Endothelial cell of umbilical vein (primary cell): Measurements from ENCODE around the gene IQGAP2. TPM values are rescaled to one million over a fixed set of nuclear protein-coding genes. Genes with fewer than 3 reads are reported as not detected.

ENCODE experiments used
- BruUV-seq: library from RNA; stranded (reverse); fragments of 400-500 nt; replicated peaks from 2 replicates; lab custom pipeline; 2021; lab: Mats Ljungman, UMichigan
- CTCF ChIA-PET: fragments of 300-600, 350-600 bp; sonication (Branson Sonifier 250); formaldehyde crosslinking; loops from one replicate; lab custom pipeline; 2021; ENCODE audit warnings: antibody characterized with exemption, inconsistent platforms; lab: Charles Lee
- POLR2A ChIA-PET: fragments of 300-600, 350-600 bp; sonication (Branson Sonifier 250); formaldehyde crosslinking; loops from one replicate; lab custom pipeline; 2021; ENCODE audit warnings: antibody characterized with exemption, inconsistent platforms; lab: Charles Lee
- DNase-seq: peaks from one replicate; pipeline ENCODE4 v3.0.0-alpha.2; 2011; ENCODE audit warnings: low read depth, low spot score
- FAIRE-seq: peaks from 2 replicates; lab custom pipeline; 2011; peaks lifted over from hg19 to GRCh38; lab: Jason Lieb, UNC
- H2AFZ ChIP-seq: 2 replicates; pipeline ENCODE4 v1.6.0; 2012; ENCODE audit warnings: low read depth, low read length, control low read depth, inconsistent platforms
- H3K27ac ChIP-seq: 2 replicates; pipeline ENCODE4 v1.5.1; 2011; ENCODE audit warnings: low read depth, mild to moderate bottlenecking, control low read depth, low read length, moderate library complexity; ENCODE audit not compliant: insufficient read depth
- H3K27me3 ChIP-seq, 2 experiments: 2 replicates each; pipeline versions ENCODE4 v1.6.0 to v1.6.1; 2011; ENCODE audit warnings: low read length in 2 of 2, mixed read lengths in 1 of 2; ENCODE audit not compliant: control insufficient read depth in 2 of 2, insufficient read depth in 2 of 2
- H3K36me3 ChIP-seq, 2 experiments: 2 replicates in 1 of 2; 3 replicates in 1 of 2; pipeline ENCODE4 v1.5.1; 2011; ENCODE audit warnings: low read length in 2 of 2, mild to moderate bottlenecking in 1 of 2, moderate library complexity in 1 of 2; ENCODE audit not compliant: control insufficient read depth in 2 of 2, insufficient read depth in 2 of 2; ENCODE audit errors: extremely low read depth in 1 of 2
- H3K4me1 ChIP-seq: 3 replicates; pipeline ENCODE4 v1.5.1; 2011; ENCODE audit warnings: mild to moderate bottlenecking, low read length; ENCODE audit not compliant: control insufficient read depth, insufficient read depth; ENCODE audit errors: extremely low read depth
- H3K4me2 ChIP-seq: 2 replicates; pipeline ENCODE4 v1.6.1; 2011; ENCODE audit warnings: low read length, control low read depth, mixed read lengths; ENCODE audit not compliant: insufficient read depth
- H3K4me3 ChIP-seq, 3 experiments: fragments of 200-600 bp in 1 of 3; sonication (generic), shearing (Covaris generic) in 1 of 3; replicated peaks in 1 of 3; 2 replicates each; pipeline ENCODE4 v1.5.1; 2011 to 2016; ENCODE audit warnings: control low read depth in 3 of 3, low read length in 3 of 3, mild to moderate bottlenecking in 2 of 3, inconsistent platforms in 1 of 3, low read depth in 1 of 3, moderate library complexity in 1 of 3; ENCODE audit not compliant: insufficient read depth in 1 of 3
- H3K79me2 ChIP-seq: 2 replicates; pipeline ENCODE4 v1.6.0; 2012; ENCODE audit warnings: low read length, inconsistent platforms; ENCODE audit not compliant: control insufficient read depth, insufficient read depth
- H3K9ac ChIP-seq: replicated peaks from 2 replicates; pipeline ENCODE3; 2011; ENCODE audit warnings: low read length, control low read depth; ENCODE audit not compliant: insufficient read depth; ENCODE audit errors: extremely low read depth
- H3K9me1 ChIP-seq: replicated peaks from 3 replicates; pipeline ENCODE4 v1.6.0; 2011; ENCODE audit warnings: mild to moderate bottlenecking, low read length; ENCODE audit not compliant: control insufficient read depth, insufficient read depth; ENCODE audit errors: extremely low read depth
- H3K9me3 ChIP-seq: replicated peaks from 2 replicates; pipeline ENCODE4 v1.5.1; 2012; ENCODE audit warnings: low read length, inconsistent platforms; ENCODE audit not compliant: control insufficient read depth, insufficient read depth
- H4K20me1 ChIP-seq: replicated peaks from 2 replicates; pipeline ENCODE3; 2011; ENCODE audit warnings: mild to moderate bottlenecking, low read length; ENCODE audit not compliant: control insufficient read depth, insufficient read depth; ENCODE audit errors: extremely low read depth
- EZH2 ChIP-seq: IDR thresholded peaks from 2 replicates; pipeline ENCODE4 v1.6.1; 2012; ENCODE audit warnings: borderline replicate concordance, low read depth, mild to moderate bottlenecking, moderate library complexity, low read length, inconsistent platforms; ENCODE audit not compliant: severe bottlenecking
- MYC ChIP-seq: IDR thresholded peaks from one replicate; pipeline ENCODE4 v1.6.1; 2011; ENCODE audit warnings: mild to moderate bottlenecking, low read depth, low read length
- POLR2A ChIP-seq: IDR thresholded peaks from 2 replicates; pipeline ENCODE4 v1.6.1; 2012; ENCODE audit warnings: low read depth, mild to moderate bottlenecking, control low read depth, low read length
- dilution Hi-C: fragments of 300-500 bp; cut with MboI; formaldehyde crosslinking; loops from one replicate; pipeline ENCODE4 v1.15.0; 2019; ENCODE audit warnings: low sequenced_read_pairs; ENCODE audit not compliant: extremely low pct_ligation_motif_present
- intact Hi-C: fragments of 100-400 bp; cut with micrococcal nuclease; formaldehyde crosslinking; loops from one replicate; pipeline ENCODE4 v1.10.0; 2022
- polyA plus RNA-seq, 4 experiments: library from polyadenylated mRNA; depleted of rRNA in 3 of 4; stranded (reverse) in 3 of 4; unstranded in 1 of 4; fragments of >200 nt; gene quantifications; 2 replicates each; pipeline versions ENCODE4 v1.2.1 to v1.2.3, GENCODE V29; 2011 to 2012; ENCODE audit warnings: missing spikeins in 1 of 4
- total RNA-seq: library from RNA; stranded (reverse); gene quantifications from 2 replicates; pipeline ENCODE4 v1.2.3, GENCODE V29; 2021
- TF ChIP-seq, protein P1 (sequence below): IDR thresholded peaks from 2 replicates; pipeline ENCODE4 v1.6.1; 2011; ENCODE audit not compliant: insufficient read depth, insufficient read length
- TF ChIP-seq, protein P2 (sequence below), 2 donors: IDR thresholded peaks; 1 replicate in 1 of 2; 2 replicates in 1 of 2; pipeline ENCODE4 v1.5.1; 2011; ENCODE audit warnings: low read length in 2 of 2, mild to moderate bottlenecking in 2 of 2, moderate library complexity in 2 of 2, control low read depth in 1 of 2, inconsistent platforms in 1 of 2, low read depth in 1 of 2; ENCODE audit not compliant: insufficient read depth in 1 of 2; ENCODE audit errors: extremely low read depth in 1 of 2

IQGAP2 gene
- total and polyA plus RNA-seq, 2 donors (not counting 3 experiments of a cell fraction or from before 2014, with no cell fraction given), result 4.5 to 4.7 TPM

DNA sequence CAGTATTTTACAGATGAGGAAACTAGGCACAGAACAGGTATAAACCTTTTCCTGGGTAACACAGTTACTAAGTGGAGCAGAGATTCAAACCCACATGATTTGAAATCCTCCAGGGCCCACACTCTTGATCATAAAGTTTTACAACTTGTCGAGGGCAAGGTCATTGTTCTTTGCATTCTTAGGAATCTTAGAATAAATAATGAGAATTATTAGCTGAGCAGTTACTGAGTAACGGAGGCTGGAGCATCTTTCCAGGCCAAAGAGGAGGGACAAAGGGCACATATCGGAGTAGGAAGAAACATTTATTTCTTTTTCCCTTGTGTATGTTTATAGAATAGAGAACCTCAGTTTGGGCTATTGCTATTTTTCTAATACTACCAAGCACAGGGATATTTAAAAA lies 285.8 kb downstream of the IQGAP2 start:
- Histone ChIP-seq H3K4me2 (peak overlapping the region; percentile 52), H3K9me3 (no peaks in the 10 kb centered on the region), H3K4me1 (peaks cover 76% of the 10 kb centered on the region), H3K4me3 (no peak overlapping the region), H3K36me3 (no peaks in the 10 kb centered on the region), H3K9me1 (no peaks in the 10 kb centered on the region), H3K27ac (peak overlapping the region; percentile 91), H3K79me2 (no peaks in the 10 kb centered on the region), H4K20me1 (no peaks in the 10 kb centered on the region), H2AFZ (no peak overlapping the region), H3K27me3 (no peaks in the 10 kb centered on the region), H3K9ac (peak overlapping the region; percentile 65)
- no peak for TF ChIP-seq MYC
- TF ChIP-seq, protein P1, sequence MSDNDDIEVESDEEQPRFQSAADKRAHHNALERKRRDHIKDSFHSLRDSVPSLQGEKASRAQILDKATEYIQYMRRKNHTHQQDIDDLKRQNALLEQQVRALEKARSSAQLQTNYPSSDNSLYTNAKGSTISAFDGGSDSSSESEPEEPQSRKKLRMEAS, result no peak
- TF ChIP-seq, protein P2, sequence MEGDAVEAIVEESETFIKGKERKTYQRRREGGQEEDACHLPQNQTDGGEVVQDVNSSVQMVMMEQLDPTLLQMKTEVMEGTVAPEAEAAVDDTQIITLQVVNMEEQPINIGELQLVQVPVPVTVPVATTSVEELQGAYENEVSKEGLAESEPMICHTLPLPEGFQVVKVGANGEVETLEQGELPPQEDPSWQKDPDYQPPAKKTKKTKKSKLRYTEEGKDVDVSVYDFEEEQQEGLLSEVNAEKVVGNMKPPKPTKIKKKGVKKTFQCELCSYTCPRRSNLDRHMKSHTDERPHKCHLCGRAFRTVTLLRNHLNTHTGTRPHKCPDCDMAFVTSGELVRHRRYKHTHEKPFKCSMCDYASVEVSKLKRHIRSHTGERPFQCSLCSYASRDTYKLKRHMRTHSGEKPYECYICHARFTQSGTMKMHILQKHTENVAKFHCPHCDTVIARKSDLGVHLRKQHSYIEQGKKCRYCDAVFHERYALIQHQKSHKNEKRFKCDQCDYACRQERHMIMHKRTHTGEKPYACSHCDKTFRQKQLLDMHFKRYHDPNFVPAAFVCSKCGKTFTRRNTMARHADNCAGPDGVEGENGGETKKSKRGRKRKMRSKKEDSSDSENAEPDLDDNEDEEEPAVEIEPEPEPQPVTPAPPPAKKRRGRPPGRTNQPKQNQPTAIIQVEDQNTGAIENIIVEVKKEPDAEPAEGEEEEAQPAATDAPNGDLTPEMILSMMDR (IDR thresholded peaks at IDR 0.05; ENCODE audit: extremely low read depth in 1 of 2, insufficient read depth in 1 of 2, low read depth in 1 of 2, low read length in 2 of 2), result no peak
- TF ChIP-seq POLR2A, result no peak
- TF ChIP-seq EZH2, result no peak
- intact Hi-C loops (loop anchor here (2.0 kb wide), 1 partner anchor 28 kb away; no protein-coding TSS in a partner anchor), dilution Hi-C loops (loop anchor here (25.0 kb wide), 1 partner anchor 123 kb away; the partner anchor contains the start of gene F2RL1)
- DNase-seq, result peak; percentile 53
- peak; percentile 40 for FAIRE-seq
- ChIA-PET CTCF (interaction anchor here (0.9 to 7.1 kb wide), 11 partner anchors 15 to 105 kb away, joined by 3 to 41 read pairs (median 5); partner anchors contain the start of gene F2R), POLR2A (no interaction called here)
- no TSS peak for BruUV-seq
